NCI-H2029 (cell line): ENCODE measurements around the gene CTAG1A.
"Not testable (repeated sequence)": the region's sequence is repeated elsewhere in the genome, so short reads cannot be mapped to it uniquely, and the experiment has no call there.

ENCODE experiments used
- DNase-seq: peaks from one replicate; lab custom pipeline; 2025; lab: John Stamatoyannopoulos, UW

The CTAG1A gene

DNA sequence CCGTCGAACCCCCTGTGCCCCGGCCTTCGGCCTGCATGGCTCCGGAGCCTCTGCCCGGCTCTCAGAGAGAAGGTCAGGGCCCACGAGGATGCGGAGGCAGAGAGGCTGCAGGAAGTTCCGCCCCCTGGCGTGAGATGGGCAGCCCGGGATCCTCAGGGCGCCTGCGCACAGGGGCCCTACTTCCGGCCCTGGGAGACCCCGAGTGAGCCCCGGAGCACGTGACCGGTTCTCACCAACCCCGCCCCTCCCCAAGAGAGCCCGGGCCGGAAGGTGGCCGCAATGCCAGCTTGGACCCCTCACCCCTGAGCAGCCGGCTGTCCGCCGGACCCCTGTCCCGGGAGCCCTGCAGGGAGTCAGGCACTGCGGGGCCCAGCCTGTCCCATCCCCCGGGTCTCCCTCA, 34.2 kb downstream of the CTAG1A start, which contains the start of gene CTAG1B:
TSS of gene CTAG1B (minus strand) at position 101 of the 400 bp plus-strand sequence. CDS start at position 37, 64 bp downstream.
- DNase-seq = not testable (repeated sequence)

DNA sequence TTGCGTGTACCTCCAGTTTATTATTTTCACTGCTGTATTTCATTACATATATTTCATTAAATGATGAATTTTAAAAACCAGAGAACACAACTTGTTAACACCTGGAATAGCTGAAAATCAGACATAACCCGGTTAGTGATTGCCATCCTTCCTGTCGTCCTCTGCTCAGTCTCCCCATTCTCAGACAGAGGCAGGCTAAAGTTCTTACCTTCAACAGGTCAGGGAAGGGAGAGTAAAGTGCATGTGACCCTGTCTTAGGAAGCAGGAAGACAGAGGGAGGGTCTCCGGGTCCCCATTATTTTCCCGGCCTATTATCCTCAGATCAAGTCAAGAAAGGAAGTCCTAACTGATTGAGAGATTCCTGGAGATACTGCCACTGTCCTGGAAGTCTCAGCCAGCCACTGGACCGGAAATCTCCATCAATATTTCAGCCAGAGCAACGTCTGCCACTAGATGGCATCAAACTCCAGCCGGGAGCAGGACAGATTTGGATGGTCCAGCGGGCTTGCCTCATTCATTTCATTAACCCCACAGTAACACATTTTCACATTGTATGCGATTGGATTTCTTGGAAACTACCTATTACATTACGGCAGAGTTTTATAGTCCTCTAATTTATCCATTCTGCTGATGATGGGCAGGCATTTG, 36.0 kb downstream of the CTAG1A start:
- DNase-seq = not testable (repeated sequence)

GRCh38 chrX:154628960-154629359, 44.0 kb downstream of the CTAG1A start:
- DNase-seq = not testable (repeated sequence)

- DNase-seq = not testable (repeated sequence)
Observed at GRCh38 chrX:154630949-154631348, 46.0 kb downstream of the CTAG1A start.

DNA sequence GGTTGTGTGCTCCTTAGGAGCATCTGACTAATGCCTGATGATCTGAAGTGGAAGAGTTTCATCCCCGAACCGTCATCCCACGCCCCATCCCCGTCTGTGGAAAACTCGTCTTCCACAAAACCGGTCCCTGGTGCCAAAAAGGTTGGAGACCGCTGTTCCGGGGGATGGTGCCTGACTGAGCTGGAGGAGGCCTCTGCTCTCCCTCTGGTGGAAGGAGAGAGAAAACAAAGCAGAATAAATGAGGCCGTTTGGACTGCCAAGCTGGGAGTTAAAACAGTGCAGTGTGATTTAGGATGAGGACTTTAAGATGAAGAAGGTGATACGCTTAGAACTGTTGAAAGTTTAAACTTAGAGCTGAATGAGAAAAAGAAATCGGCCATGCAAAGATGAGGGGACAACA, 48.7 kb downstream of the CTAG1A start:
- not testable (repeated sequence) for DNase-seq
